ENCODE results near the gene ZNF565. TPM values are rescaled to one million over a fixed set of nuclear protein-coding genes. Genes with fewer than 3 reads are reported as not detected.

The ZNF565 gene
- total RNA-seq, 1 experiment from 2014 or later, result 3.2 TPM

- no TSS peak for BruUV-seq (replicated peaks)
- H3K27me3 ChIP-seq (ENCODE audit: insufficient read depth, low read length), result no peaks in the 10 kb centered on the region
- no peak overlapping the region for H3K27ac ChIP-seq (ENCODE audit: low read depth, low read length)
- H2AFZ ChIP-seq (ENCODE audit: low read depth, low read length, poor library complexity, severe bottlenecking), result no peak overlapping the region
- ChIA-PET POLR2A (no interaction called here), CTCF (no interaction called here), RAD21 (ENCODE audit: low non-redundant PET in 1 of 2, low total read pairs in 2 of 2, uncharacterized antibody in 2 of 2, unreplicated experiment in 2 of 2) (no interaction called here)
- H3K4me3 ChIP-seq (replicated peaks in 1 of 2; ENCODE audit: low read depth in 1 of 2, low read length in 2 of 2), result no peak overlapping the region
- H3K4me1 ChIP-seq (ENCODE audit: control insufficient read depth in 1 of 2, insufficient read depth in 2 of 2, low read length in 2 of 2), result peaks cover 25 to 33% of the 10 kb centered on the region in 2 experiments
- H4K20me1 ChIP-seq (ENCODE audit: insufficient read depth), result peaks cover 6% of the 10 kb centered on the region; the same call in 1 of the 2 replicates
- peaks cover 49% of the 10 kb centered on the region for H3K79me2 ChIP-seq (ENCODE audit: insufficient read depth, low read length)
- no peak for ATAC-seq
- no peak overlapping the region for H3K9ac ChIP-seq (ENCODE audit: low read length)
- H3K4me2 ChIP-seq (ENCODE audit: low read length), result no peak overlapping the region
- H3K36me3 ChIP-seq (ENCODE audit: control insufficient read depth in 1 of 2, insufficient read depth in 2 of 2, low read length in 2 of 2), result peaks cover 38 to 41% of the 10 kb centered on the region in 2 experiments
- TF ChIP-seq CEBPB (IDR thresholded peaks at IDR 0.05; ENCODE audit: low read depth) (no peak), YY1 (IDR thresholded peaks at IDR 0.05; ENCODE audit: extremely low read depth, insufficient replicate concordance, low read depth, low read length) (no peak), EZH2 (IDR thresholded peaks at IDR 0.05) (no peak), POLR2AphosphoS5 (IDR thresholded peaks at IDR 0.05; ENCODE audit: low read depth, low read length) (no peak), ZNF274 (IDR thresholded peaks at IDR 0.05; ENCODE audit: low read depth, low read length) (no peak), ELF1 (IDR thresholded peaks at IDR 0.05; ENCODE audit: borderline replicate concordance, low read depth) (no peak), RAD21 (IDR thresholded peaks at IDR 0.05; ENCODE audit: low read depth) (no peak), TCF7L2 (IDR thresholded peaks at IDR 0.05; ENCODE audit: borderline replicate concordance, extremely low read depth, insufficient read depth, insufficient read length) (no peak), SRF (IDR thresholded peaks at IDR 0.05; ENCODE audit: low read depth) (no peak), POLR2A (IDR thresholded peaks at IDR 0.05; ENCODE audit: borderline replicate concordance, extremely low read depth, insufficient read depth, insufficient read length) (no peak), EZH2phosphoT487 (IDR thresholded peaks at IDR 0.05; ENCODE audit: borderline replicate concordance) (no peak), JUND (IDR thresholded peaks at IDR 0.05) (no peak), SP1 (IDR thresholded peaks at IDR 0.05; ENCODE audit: low read depth) (no peak)
- TF ChIP-seq, protein P1, sequence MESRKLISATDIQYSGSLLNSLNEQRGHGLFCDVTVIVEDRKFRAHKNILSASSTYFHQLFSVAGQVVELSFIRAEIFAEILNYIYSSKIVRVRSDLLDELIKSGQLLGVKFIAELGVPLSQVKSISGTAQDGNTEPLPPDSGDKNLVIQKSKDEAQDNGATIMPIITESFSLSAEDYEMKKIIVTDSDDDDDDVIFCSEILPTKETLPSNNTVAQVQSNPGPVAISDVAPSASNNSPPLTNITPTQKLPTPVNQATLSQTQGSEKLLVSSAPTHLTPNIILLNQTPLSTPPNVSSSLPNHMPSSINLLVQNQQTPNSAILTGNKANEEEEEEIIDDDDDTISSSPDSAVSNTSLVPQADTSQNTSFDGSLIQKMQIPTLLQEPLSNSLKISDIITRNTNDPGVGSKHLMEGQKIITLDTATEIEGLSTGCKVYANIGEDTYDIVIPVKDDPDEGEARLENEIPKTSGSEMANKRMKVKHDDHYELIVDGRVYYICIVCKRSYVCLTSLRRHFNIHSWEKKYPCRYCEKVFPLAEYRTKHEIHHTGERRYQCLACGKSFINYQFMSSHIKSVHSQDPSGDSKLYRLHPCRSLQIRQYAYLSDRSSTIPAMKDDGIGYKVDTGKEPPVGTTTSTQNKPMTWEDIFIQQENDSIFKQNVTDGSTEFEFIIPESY (IDR thresholded peaks at IDR 0.05; ENCODE audit: extremely low read depth, insufficient replicate concordance, low read length), result no peak
- TF ChIP-seq, protein P2, sequence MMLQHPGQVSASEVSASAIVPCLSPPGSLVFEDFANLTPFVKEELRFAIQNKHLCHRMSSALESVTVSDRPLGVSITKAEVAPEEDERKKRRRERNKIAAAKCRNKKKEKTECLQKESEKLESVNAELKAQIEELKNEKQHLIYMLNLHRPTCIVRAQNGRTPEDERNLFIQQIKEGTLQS (IDR thresholded peaks at IDR 0.05), result no peak
- intact Hi-C loops (cut with micrococcal nuclease), result no loop called here
- H3K9me2 ChIP-seq (ENCODE audit: insufficient read depth), result no peaks in the 10 kb centered on the region
- H3K9me3 ChIP-seq (ENCODE audit: control insufficient read depth in 1 of 2, insufficient read depth in 1 of 2, low read depth in 1 of 2, low read length in 2 of 2), result no peaks in the 10 kb centered on the region
- DNase-seq (ENCODE audit: low read depth, low spot score), result no peak
Observed at GRCh38 chr19:36142496-36142895, 72.0 kb downstream of the ZNF565 start.
